ENCODE results near the gene FOXR1.

GRCh38 chr11:118975771-118976709 is 4.5 kb downstream of the FOXR1 start:
- no peak for TF ChIP-seq POLR2A (IDR thresholded peaks at IDR 0.05; ENCODE audit: low read length)
- TF ChIP-seq GATA1 (IDR thresholded peaks at IDR 0.05; ENCODE audit: low read depth, low read length), result no peak

Measured in erythroblast (primary cell).